Caco-2 (cell line): ENCODE results near the gene EPHB3. TPM values are rescaled to one million over a fixed set of nuclear protein-coding genes. Genes with fewer than 3 reads are reported as not detected.

Experiments used
- BruUV-seq: library from RNA; stranded (reverse); fragments of 400-500 nt; replicated peaks from 2 replicates; lab custom pipeline; 2021; lab: Mats Ljungman, UMichigan
- CTCF ChIA-PET: fragments of 300-600 bp; sonication (Branson Sonifier 250); formaldehyde crosslinking; loops from one replicate; lab custom pipeline; 2022; ENCODE audit warnings: antibody characterized with exemption; lab: Charles Lee
- POLR2A ChIA-PET: fragments of 300-600 bp; sonication (Branson Sonifier 250); formaldehyde crosslinking; loops from one replicate; lab custom pipeline; 2022; ENCODE audit warnings: antibody characterized with exemption; lab: Charles Lee
- DNase-seq, 2 experiments: peaks; one replicate each; pipeline versions ENCODE4 v3.0.0 to v3.0.0-alpha.2; 2020 to 2022
- H3K27me3 ChIP-seq: replicated peaks from 2 replicates; pipeline ENCODE4 v1.6.0; 2011; ENCODE audit warnings: low read length; ENCODE audit not compliant: control insufficient read depth, insufficient read depth
- H3K36me3 ChIP-seq: 2 replicates; pipeline ENCODE4 v1.5.1; 2011; ENCODE audit warnings: low read length; ENCODE audit not compliant: control insufficient read depth, insufficient read depth
- H3K4me1 ChIP-seq: fragments of 250-450 bp; sonication (Bioruptor Pico); 2 replicates; pipeline ENCODE4 v1.5.1; 2020; ENCODE audit warnings: mild to moderate bottlenecking
- H3K4me3 ChIP-seq: 2 replicates; pipeline ENCODE4 v1.5.1; 2011; ENCODE audit warnings: low read depth, mild to moderate bottlenecking, control low read depth, low read length
- H3K9me3 ChIP-seq: fragments of 250-450 bp; sonication (Bioruptor Pico); 2 replicates; pipeline ENCODE4 v1.5.1; 2020; ENCODE audit warnings: mild to moderate bottlenecking, moderate library complexity
- H3K27ac Mint-ChIP-seq: one replicate; pipeline ENCODE4 v1.8.0; 2022; ENCODE audit warnings: mixed read lengths; ENCODE audit not compliant: unreplicated experiment
- H3K27me3 Mint-ChIP-seq: one replicate; pipeline ENCODE4 v1.8.0; 2022; ENCODE audit warnings: mixed read lengths; ENCODE audit not compliant: insufficient read depth, unreplicated experiment
- H3K36me3 Mint-ChIP-seq: one replicate; pipeline ENCODE4 v1.8.0; 2022; ENCODE audit warnings: mild to moderate bottlenecking, mixed read lengths; ENCODE audit not compliant: insufficient read depth, unreplicated experiment
- H3K4me1 Mint-ChIP-seq: one replicate; pipeline ENCODE4 v1.8.0; 2022; ENCODE audit warnings: low read depth, mixed read lengths; ENCODE audit not compliant: unreplicated experiment
- H3K4me3 Mint-ChIP-seq: one replicate; pipeline ENCODE4 v1.8.0; 2022; ENCODE audit warnings: mild to moderate bottlenecking, moderate library complexity, mixed read lengths; ENCODE audit not compliant: unreplicated experiment
- H3K9me3 Mint-ChIP-seq: one replicate; pipeline ENCODE4 v1.8.0; 2022; ENCODE audit warnings: mixed read lengths; ENCODE audit not compliant: unreplicated experiment
- CTCF ChIP-seq, 2 experiments: fragments of 200-600 bp in 1 of 2; IDR thresholded peaks; 1 replicate in 1 of 2; 2 replicates in 1 of 2; pipeline versions ENCODE4 v1.5.1 to v1.8.0; 2011 to 2022; ENCODE audit warnings: antibody characterized with exemption in 1 of 2, control low read depth in 1 of 2, inconsistent platforms in 1 of 2, low read depth in 1 of 2, low read length in 1 of 2, mild to moderate bottlenecking in 1 of 2, moderate library complexity in 1 of 2; ENCODE audit not compliant: insufficient read depth in 1 of 2, severe bottlenecking in 1 of 2, unreplicated experiment in 1 of 2
- intact Hi-C: fragments of 100-400 bp; cut with micrococcal nuclease; formaldehyde crosslinking; loops from one replicate; pipeline ENCODE4 v1.10.0; 2022; ENCODE audit not compliant: unreplicated experiment
- total RNA-seq: library from RNA; stranded (reverse); gene quantifications from 2 replicates; pipeline ENCODE4 v1.2.3, GENCODE V29; 2022

Gene EPHB3
- total RNA-seq, 1 experiment from 2014 or later = 5.6 TPM

DNA sequence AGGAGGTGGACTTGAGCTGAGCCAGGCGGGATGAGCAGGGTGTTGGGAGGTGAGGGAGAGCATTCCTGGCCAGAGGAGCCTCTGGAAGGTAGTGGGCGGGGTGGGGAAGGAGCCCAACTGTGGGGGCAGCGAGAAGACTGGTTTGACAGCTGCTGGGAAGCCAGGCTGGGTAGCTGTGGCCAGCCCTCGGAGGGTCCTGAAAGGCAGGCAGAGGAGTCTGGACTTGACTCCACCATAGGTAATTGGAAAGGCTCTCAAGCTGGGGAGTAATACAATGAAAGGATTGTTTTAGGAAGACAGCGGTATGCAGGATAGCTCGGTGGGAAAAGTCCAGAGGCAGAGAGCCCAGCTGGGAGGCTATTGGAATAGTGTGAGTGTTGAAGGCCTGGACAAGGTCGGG lies 17.2 kb downstream of the EPHB3 start:
- no peak overlapping the region for H3K27ac Mint-ChIP-seq
- no peaks in the 10 kb centered on the region for H3K27me3 ChIP-seq
- intact Hi-C loops = no loop called here
- H3K4me3 ChIP-seq = no peak overlapping the region
- H3K4me1 ChIP-seq = peaks cover 31% of the 10 kb centered on the region
- H3K36me3 ChIP-seq = no peaks in the 10 kb centered on the region; the same call in 1 of the 2 replicates
- no peak for TF ChIP-seq CTCF (IDR thresholded peaks at IDR 0.05; ENCODE audit: insufficient read depth in 1 of 2, low read depth in 1 of 2, low read length in 1 of 2, severe bottlenecking in 1 of 2, unreplicated experiment in 1 of 2)
- no peaks in the 10 kb centered on the region for H3K9me3 ChIP-seq
- no peak for DNase-seq
- H3K4me1 Mint-ChIP-seq = peaks cover 20% of the 10 kb centered on the region
- no peak overlapping the region for H3K4me3 Mint-ChIP-seq
- BruUV-seq = no TSS peak
- ChIA-PET POLR2A (no interaction called here), CTCF (interaction anchor here (2.5 kb wide), 1 partner anchor 18 kb away, joined by 7 read pairs; the partner anchor contains the start of gene EPHB3)
- no peaks in the 10 kb centered on the region for H3K36me3 Mint-ChIP-seq
- no peaks in the 10 kb centered on the region for H3K27me3 Mint-ChIP-seq
- H3K9me3 Mint-ChIP-seq = no peaks in the 10 kb centered on the region

DNA sequence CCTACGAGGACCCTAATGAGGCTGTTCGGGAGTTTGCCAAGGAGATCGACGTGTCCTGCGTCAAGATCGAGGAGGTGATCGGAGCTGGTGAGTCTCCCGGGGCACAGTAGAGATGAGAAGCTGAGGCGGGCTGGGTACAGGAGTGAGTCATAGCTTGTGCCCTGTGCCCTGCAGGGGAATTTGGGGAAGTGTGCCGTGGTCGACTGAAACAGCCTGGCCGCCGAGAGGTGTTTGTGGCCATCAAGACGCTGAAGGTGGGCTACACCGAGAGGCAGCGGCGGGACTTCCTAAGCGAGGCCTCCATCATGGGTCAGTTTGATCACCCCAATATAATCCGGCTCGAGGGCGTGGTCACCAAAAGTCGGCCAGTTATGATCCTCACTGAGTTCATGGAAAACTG lies 17.9 kb downstream of the EPHB3 start:
- H3K4me3 ChIP-seq = no peak overlapping the region
- H3K36me3 Mint-ChIP-seq = no peaks in the 10 kb centered on the region
- no peak overlapping the region for H3K27ac Mint-ChIP-seq
- H3K27me3 ChIP-seq = no peaks in the 10 kb centered on the region
- POLR2A ChIA-PET = interaction anchor here (0.5 kb wide), 1 partner anchor 295 kb away, joined by 7 read pairs; no protein-coding TSS in a partner anchor
- TF ChIP-seq CTCF (IDR thresholded peaks at IDR 0.05; ENCODE audit: insufficient read depth in 1 of 2, low read depth in 1 of 2, low read length in 1 of 2, severe bottlenecking in 1 of 2, unreplicated experiment in 1 of 2) = no peak
- DNase-seq = no peak
- no TSS peak for BruUV-seq
- H3K4me3 Mint-ChIP-seq = no peak overlapping the region
- peaks cover 31% of the 10 kb centered on the region for H3K4me1 ChIP-seq
- H3K9me3 ChIP-seq = no peaks in the 10 kb centered on the region
- no peaks in the 10 kb centered on the region; the same call in 1 of the 2 replicates for H3K36me3 ChIP-seq
- no peaks in the 10 kb centered on the region for H3K27me3 Mint-ChIP-seq
- CTCF ChIA-PET = interaction anchor here (2.5 kb wide), 1 partner anchor 18 kb away, joined by 7 read pairs; the partner anchor contains the start of gene EPHB3
- H3K4me1 Mint-ChIP-seq = peaks cover 24% of the 10 kb centered on the region
- intact Hi-C loops = no loop called here
- H3K9me3 Mint-ChIP-seq = no peaks in the 10 kb centered on the region

DNA sequence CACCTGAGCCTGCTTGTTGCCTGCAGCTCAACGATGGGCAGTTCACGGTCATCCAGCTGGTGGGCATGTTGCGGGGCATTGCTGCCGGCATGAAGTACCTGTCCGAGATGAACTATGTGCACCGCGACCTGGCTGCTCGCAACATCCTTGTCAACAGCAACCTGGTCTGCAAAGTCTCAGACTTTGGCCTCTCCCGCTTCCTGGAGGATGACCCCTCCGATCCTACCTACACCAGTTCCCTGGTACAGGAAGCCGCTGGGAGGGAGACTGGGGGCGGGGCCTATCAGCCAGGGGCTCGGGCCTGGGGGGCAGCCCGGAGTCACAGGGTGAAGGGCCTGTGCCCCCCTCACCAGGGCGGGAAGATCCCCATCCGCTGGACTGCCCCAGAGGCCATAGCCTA lies 18.8 kb downstream of the EPHB3 start:
- intact Hi-C loops = no loop called here
- POLR2A ChIA-PET = no interaction called here
- no peaks in the 10 kb centered on the region for H3K27me3 Mint-ChIP-seq
- CTCF ChIA-PET = interaction anchor here (2.5 kb wide), 1 partner anchor 19 kb away, joined by 9 read pairs; the partner anchor contains the start of gene EPHB3
- H3K9me3 Mint-ChIP-seq = no peaks in the 10 kb centered on the region
- Histone ChIP-seq H3K4me3 (no peak overlapping the region), H3K9me3 (no peaks in the 10 kb centered on the region), H3K36me3 (no peaks in the 10 kb centered on the region; the same call in 1 of the 2 replicates), H3K4me1 (peaks cover 31% of the 10 kb centered on the region), H3K27me3 (no peaks in the 10 kb centered on the region)
- no TSS peak for BruUV-seq
- H3K36me3 Mint-ChIP-seq = no peaks in the 10 kb centered on the region
- H3K27ac Mint-ChIP-seq = no peak overlapping the region
- H3K4me1 Mint-ChIP-seq = peaks cover 26% of the 10 kb centered on the region
- no peak for DNase-seq
- no peak overlapping the region for H3K4me3 Mint-ChIP-seq
- TF ChIP-seq CTCF (IDR thresholded peaks at IDR 0.05; ENCODE audit: insufficient read depth in 1 of 2, low read depth in 1 of 2, low read length in 1 of 2, severe bottlenecking in 1 of 2, unreplicated experiment in 1 of 2) = no peak
